CD4-positive, alpha-beta memory T cell (primary cell): Measurements from ENCODE around the gene RTTN. TPM values are rescaled to one million over a fixed set of nuclear protein-coding genes. Genes with fewer than 3 reads are reported as not detected.

Source experiments
- CTCF ChIA-PET: fragments of 350-600 bp; sonication (Branson Sonifier 250); formaldehyde crosslinking; loops from one replicate; lab custom pipeline; 2021; ENCODE audit warnings: inconsistent platforms; ENCODE audit not compliant: partially characterized antibody; lab: Charles Lee
- POLR2A ChIA-PET: fragments of 350-600 bp; sonication (Branson Sonifier 250); formaldehyde crosslinking; loops from one replicate; lab custom pipeline; 2021; ENCODE audit not compliant: partially characterized antibody; lab: Charles Lee
- DNase-seq, 5 donors: peaks; one replicate each; pipeline versions ENCODE4 v3.0.0 to v3.0.0-alpha.2; 2020 to 2022; ENCODE audit warnings: mixed read lengths in 1 of 5
- H3K27ac ChIP-seq: one replicate; pipeline ENCODE4 v1.7.0; 2013; ENCODE audit warnings: low read depth, low read length
- H3K27me3 ChIP-seq: 2 replicates; pipeline ENCODE4 v1.7.0; 2013; ENCODE audit warnings: mild to moderate bottlenecking, low read length, moderate library complexity; ENCODE audit not compliant: insufficient read depth
- H3K36me3 ChIP-seq: 2 replicates; pipeline ENCODE4 v1.7.0; 2013; ENCODE audit warnings: mild to moderate bottlenecking, low read length, moderate library complexity; ENCODE audit not compliant: insufficient read depth
- H3K4me1 ChIP-seq: 2 replicates; pipeline ENCODE4 v1.7.0; 2013; ENCODE audit warnings: mild to moderate bottlenecking, low read length, moderate library complexity; ENCODE audit not compliant: insufficient read depth
- H3K4me3 ChIP-seq, 2 donors: one replicate each; pipeline ENCODE4 v1.7.0; 2013; ENCODE audit warnings: low read length in 2 of 2, mild to moderate bottlenecking in 1 of 2
- H3K9me3 ChIP-seq, 2 donors: one replicate each; pipeline ENCODE4 v1.7.0; 2013; ENCODE audit warnings: low read length in 2 of 2, control low read depth in 1 of 2; ENCODE audit not compliant: control insufficient read depth in 1 of 2
- H3K27ac Mint-ChIP-seq, 7 donors: one replicate each; pipeline ENCODE4 v1.8.0; 2020 to 2021; ENCODE audit warnings: mixed read lengths in 7 of 7, mild to moderate bottlenecking in 6 of 7, inconsistent platforms in 3 of 7, moderate library complexity in 3 of 7
- H3K27me3 Mint-ChIP-seq, 2 donors: one replicate each; pipeline ENCODE4 v1.8.0; 2020 to 2021; ENCODE audit warnings: mixed read lengths in 2 of 2
- H3K36me3 Mint-ChIP-seq, 2 donors: one replicate each; pipeline ENCODE4 v1.8.0; 2020 to 2021; ENCODE audit warnings: mixed read lengths in 2 of 2, inconsistent platforms in 1 of 2, mild to moderate bottlenecking in 1 of 2
- H3K4me1 Mint-ChIP-seq, 4 donors: one replicate each; pipeline ENCODE4 v1.8.0; 2020 to 2021; ENCODE audit warnings: mixed read lengths in 4 of 4, mild to moderate bottlenecking in 1 of 4
- H3K4me3 Mint-ChIP-seq, 8 donors: one replicate each; pipeline ENCODE4 v1.8.0; 2020 to 2021; ENCODE audit warnings: mixed read lengths in 8 of 8, mild to moderate bottlenecking in 7 of 8, moderate library complexity in 6 of 8, inconsistent platforms in 3 of 8
- H3K9me3 Mint-ChIP-seq, 8 donors: one replicate each; pipeline ENCODE4 v1.8.0; 2020 to 2021; ENCODE audit warnings: mixed read lengths in 8 of 8, mild to moderate bottlenecking in 5 of 8, inconsistent platforms in 3 of 8, moderate library complexity in 1 of 8
- intact Hi-C: fragments of 100-400 bp; cut with micrococcal nuclease; formaldehyde crosslinking; loops from one replicate; pipeline ENCODE4 v1.15.1; 2023
- polyA plus RNA-seq, 2 donors: library from polyadenylated mRNA; unstranded; fragments of 300-500 nt; fragmentation: Illumina TruSeq; gene quantifications; one replicate each; pipeline ENCODE4 v1.2.3, GENCODE V29; 2021
- total RNA-seq, 2 experiments: library from RNA; stranded (reverse); gene quantifications; one replicate each; pipeline ENCODE4 v1.2.3, GENCODE V29; 2021

The RTTN gene
- total and polyA plus RNA-seq, 4 experiments from 2014 or later: 2.6 to 27.1 (median 14.5) TPM

- H3K9me3 Mint-ChIP-seq: peaks cover 0 to 6% (median 0%) of the 10 kb centered on the region in 8 donors
- no peaks in the 10 kb centered on the region for H3K4me1 Mint-ChIP-seq
- Histone ChIP-seq H3K27me3 (no peaks in the 10 kb centered on the region), H3K4me1 (no peaks in the 10 kb centered on the region), H3K36me3 (no peaks in the 10 kb centered on the region), H3K9me3 (no peaks in the 10 kb centered on the region), H3K27ac (no peak overlapping the region), H3K4me3 (no peak overlapping the region)
- POLR2A ChIA-PET: no interaction called here
- no peak overlapping the region for H3K4me3 Mint-ChIP-seq
- CTCF ChIA-PET: no interaction called here
- no peaks in the 10 kb centered on the region for H3K36me3 Mint-ChIP-seq
- no peak for DNase-seq
- intact Hi-C loops: no loop called here
- H3K27me3 Mint-ChIP-seq: peaks cover 20 to 23% of the 10 kb centered on the region in 2 donors
- H3K27ac Mint-ChIP-seq: no peak overlapping the region
Measured at GRCh38 chr18:70235478-70235877, 30.0 kb upstream of the RTTN start.

- no peak overlapping the region for H3K4me3 ChIP-seq
- POLR2A ChIA-PET: no interaction called here
- no peaks in the 10 kb centered on the region for H3K9me3 ChIP-seq
- H3K9me3 Mint-ChIP-seq: peaks cover 0 to 6% (median 0%) of the 10 kb centered on the region in 8 donors
- CTCF ChIA-PET: no interaction called here
- H3K27ac Mint-ChIP-seq: no peak overlapping the region
- no peaks in the 10 kb centered on the region for H3K4me1 ChIP-seq
- no peaks in the 10 kb centered on the region for H3K27me3 ChIP-seq
- intact Hi-C loops: no loop called here
- peaks cover 20 to 21% of the 10 kb centered on the region in 2 donors for H3K27me3 Mint-ChIP-seq
- no peak for DNase-seq
- no peaks in the 10 kb centered on the region for H3K4me1 Mint-ChIP-seq
- H3K36me3 ChIP-seq: no peaks in the 10 kb centered on the region
- H3K27ac ChIP-seq: no peak overlapping the region
- no peaks in the 10 kb centered on the region for H3K36me3 Mint-ChIP-seq
- H3K4me3 Mint-ChIP-seq: no peak overlapping the region
Measured at GRCh38 chr18:70234667-70235459, 29.4 kb upstream of the RTTN start.

- Mint-ChIP-seq H3K27me3 (peaks cover 16 to 18% of the 10 kb centered on the region in 2 donors), H3K4me3 (no peak overlapping the region), H3K36me3 (no peaks in the 10 kb centered on the region), H3K27ac (no peak overlapping the region), H3K4me1 (no peaks in the 10 kb centered on the region), H3K9me3 (peaks cover 0 to 8% (median under 1%) of the 10 kb centered on the region in 8 donors)
- POLR2A ChIA-PET: no interaction called here
- no peaks in the 10 kb centered on the region for H3K27me3 ChIP-seq
- H3K4me3 ChIP-seq: no peak overlapping the region
- no peaks in the 10 kb centered on the region for H3K9me3 ChIP-seq
- no peaks in the 10 kb centered on the region for H3K36me3 ChIP-seq
- CTCF ChIA-PET: no interaction called here
- DNase-seq: no peak
- H3K27ac ChIP-seq: no peak overlapping the region
- H3K4me1 ChIP-seq: no peaks in the 10 kb centered on the region
- intact Hi-C loops: no loop called here
Measured at GRCh38 chr18:70233974-70234373, 28.5 kb upstream of the RTTN start.

GRCh38 chr18:70232261-70232660 is 26.8 kb upstream of the RTTN start:
- Mint-ChIP-seq H3K27ac (no peak overlapping the region), H3K9me3 (peaks cover under 1 to 23% (median 14%) of the 10 kb centered on the region in 8 donors), H3K36me3 (no peaks in the 10 kb centered on the region), H3K4me3 (no peak overlapping the region), H3K27me3 (peaks cover 10 to 14% of the 10 kb centered on the region in 2 donors), H3K4me1 (no peaks in the 10 kb centered on the region)
- Histone ChIP-seq H3K9me3 (peaks cover 0 to 3% of the 10 kb centered on the region in 2 donors), H3K27me3 (no peaks in the 10 kb centered on the region), H3K27ac (no peak overlapping the region), H3K4me3 (no peak overlapping the region), H3K4me1 (no peaks in the 10 kb centered on the region), H3K36me3 (no peaks in the 10 kb centered on the region)
- intact Hi-C loops: no loop called here
- ChIA-PET POLR2A (no interaction called here), CTCF (no interaction called here)
- no peak for DNase-seq

GRCh38 chr18:70229639-70230038 is 24.2 kb upstream of the RTTN start:
- ChIA-PET POLR2A (no interaction called here), CTCF (no interaction called here)
- Mint-ChIP-seq H3K4me3 (no peak overlapping the region), H3K27ac (no peak overlapping the region), H3K4me1 (no peaks in the 10 kb centered on the region), H3K27me3 (peaks cover 7 to 14% of the 10 kb centered on the region in 2 donors), H3K36me3 (no peaks in the 10 kb centered on the region), H3K9me3 (peaks cover 4 to 31% (median 20%) of the 10 kb centered on the region in 8 donors)
- Histone ChIP-seq H3K4me3 (no peak overlapping the region), H3K36me3 (no peaks in the 10 kb centered on the region), H3K4me1 (no peaks in the 10 kb centered on the region), H3K27me3 (no peaks in the 10 kb centered on the region), H3K27ac (no peak overlapping the region), H3K9me3 (peaks cover 0 to 5% of the 10 kb centered on the region in 2 donors)
- intact Hi-C loops: no loop called here
- no peak for DNase-seq

GRCh38 chr18:70228536-70228935 is 23.0 kb upstream of the RTTN start:
- Mint-ChIP-seq H3K36me3 (no peaks in the 10 kb centered on the region), H3K4me1 (no peaks in the 10 kb centered on the region), H3K27ac (peak overlapping the region in 1 of 7 donors; percentile 58), H3K4me3 (no peak overlapping the region), H3K27me3 (peaks cover 10 to 13% of the 10 kb centered on the region in 2 donors), H3K9me3 (peaks cover 4 to 31% (median 20%) of the 10 kb centered on the region in 8 donors)
- intact Hi-C loops: no loop called here
- DNase-seq: no peak
- Histone ChIP-seq H3K9me3 (peaks cover 0 to 5% of the 10 kb centered on the region in 2 donors), H3K36me3 (no peaks in the 10 kb centered on the region), H3K27ac (no peak overlapping the region), H3K4me3 (no peak overlapping the region), H3K4me1 (no peaks in the 10 kb centered on the region), H3K27me3 (no peaks in the 10 kb centered on the region)
- POLR2A ChIA-PET: no interaction called here
- CTCF ChIA-PET: no interaction called here

GRCh38 chr18:70227438-70227837 is 22.0 kb upstream of the RTTN start:
- Mint-ChIP-seq H3K27me3 (peaks cover 16 to 17% of the 10 kb centered on the region in 2 donors), H3K9me3 (peaks cover 4 to 31% (median 20%) of the 10 kb centered on the region in 8 donors), H3K4me3 (no peak overlapping the region), H3K4me1 (no peaks in the 10 kb centered on the region), H3K36me3 (no peaks in the 10 kb centered on the region), H3K27ac (no peak overlapping the region)
- peaks cover 0 to 5% of the 10 kb centered on the region in 2 donors for H3K9me3 ChIP-seq
- no peak for DNase-seq
- ChIA-PET CTCF (no interaction called here), POLR2A (no interaction called here)
- H3K27me3 ChIP-seq: no peaks in the 10 kb centered on the region
- H3K4me1 ChIP-seq: no peaks in the 10 kb centered on the region
- H3K27ac ChIP-seq: no peak overlapping the region
- H3K4me3 ChIP-seq: no peak overlapping the region
- no peaks in the 10 kb centered on the region for H3K36me3 ChIP-seq
- intact Hi-C loops: no loop called here
